HepG2 (cell line): ENCODE measurements around the gene NISCH. TPM values are rescaled to one million over a fixed set of nuclear protein-coding genes. Genes with fewer than 3 reads are reported as not detected.

Experiments
- CREM ChIP-seq, 2 experiments: sonication (generic) in 1 of 2; formaldehyde crosslinking in 1 of 2; IDR thresholded peaks; 2 replicates each; pipeline versions ENCODE4 v1.4.0 to v1.6.1; 2016 to 2020; ENCODE audit warnings: antibody characterized with exemption in 1 of 2, mild to moderate bottlenecking in 1 of 2, missing genetic modification reagents in 1 of 2
- HOXA5 ChIP-seq: sonication (generic); formaldehyde crosslinking; IDR thresholded peaks from 2 replicates; pipeline ENCODE4 v1.4.0; 2020; ENCODE audit warnings: missing genetic modification reagents
- MAFF ChIP-seq: IDR thresholded peaks from 2 replicates; pipeline ENCODE4 v1.6.1; 2011; ENCODE audit warnings: low read depth, low read length, improper control_type of control experiment
- MAZ ChIP-seq, 2 experiments: sonication (generic) in 1 of 2; formaldehyde crosslinking in 1 of 2; IDR thresholded peaks; 2 replicates each; pipeline versions ENCODE4 v1.5.0 to v1.6.1; 2012 to 2020; ENCODE audit warnings: low read depth in 2 of 2, mild to moderate bottlenecking in 2 of 2, borderline replicate concordance in 1 of 2, improper control_type of control experiment in 1 of 2, low read length in 1 of 2, missing genetic modification reagents in 1 of 2, moderate library complexity in 1 of 2
- PAXIP1 ChIP-seq: sonication (generic); formaldehyde crosslinking; conservative IDR thresholded peaks from 2 replicates; pipeline ENCODE4 v1.4.0; 2020; ENCODE audit warnings: mild to moderate bottlenecking, missing genetic modification reagents, moderate library complexity
- RERE ChIP-seq: IDR thresholded peaks from 2 replicates; pipeline ENCODE4 v1.6.1; 2016; ENCODE audit warnings: low read depth, missing genetic modification reagents, missing compliant biosample characterization
- SAP130 ChIP-seq: IDR thresholded peaks from 2 replicates; pipeline ENCODE4 v1.6.1; 2016; ENCODE audit warnings: low read depth
- SOX13 ChIP-seq, 3 experiments: fragments of 450-650 bp in 1 of 3; sonication (generic) in 1 of 3; formaldehyde crosslinking in 1 of 3; IDR thresholded peaks in 2 of 3; conservative IDR thresholded peaks in 1 of 3; 2 replicates each; pipeline versions ENCODE4 v1.5.0 to v1.6.1; 2016 to 2020; ENCODE audit warnings: antibody characterized with exemption in 1 of 3, mild to moderate bottlenecking in 1 of 3, missing compliant biosample characterization in 1 of 3, missing genetic modification reagents in 1 of 3, moderate library complexity in 1 of 3
- SYNCRIP ChIP-seq: fragments of 200-400 bp; formaldehyde crosslinking; IDR thresholded peaks from 2 replicates; pipeline ENCODE4 v1.6.1; 2018; ENCODE audit warnings: mild to moderate bottlenecking, low read depth, low read length; ENCODE audit not compliant: insufficient read depth
- TBL1XR1 ChIP-seq: fragments of 150-350 bp; IDR thresholded peaks from 2 replicates; pipeline ENCODE4 v1.6.1; 2014; ENCODE audit warnings: borderline replicate concordance, low read length; ENCODE audit not compliant: partially characterized antibody
- TBX3 ChIP-seq: fragments of 450-650 bp; IDR thresholded peaks from 2 replicates; pipeline ENCODE4 v1.6.1; 2017; ENCODE audit warnings: antibody characterized with exemption, mild to moderate bottlenecking, inconsistent platforms, borderline replicate concordance
- U2AF2 ChIP-seq: fragments of 200-400 bp; formaldehyde crosslinking; IDR thresholded peaks from 2 replicates; pipeline ENCODE4 v1.6.1; 2017; ENCODE audit warnings: low read depth, mild to moderate bottlenecking, low read length
- ZNF101 ChIP-seq: sonication (generic); formaldehyde crosslinking; IDR thresholded peaks from 2 replicates; pipeline ENCODE4 v1.4.0; 2020; ENCODE audit warnings: mild to moderate bottlenecking, low read depth, missing genetic modification reagents, borderline replicate concordance
- ZNF354B ChIP-seq: sonication (generic); formaldehyde crosslinking; IDR thresholded peaks from 2 replicates; pipeline ENCODE4 v1.8.0; 2022; ENCODE audit warnings: mild to moderate bottlenecking, missing genetic modification reagents
- ZNF572 ChIP-seq: sonication (generic); formaldehyde crosslinking; IDR thresholded peaks from 2 replicates; pipeline ENCODE4 v1.5.1; 2020; ENCODE audit warnings: mild to moderate bottlenecking, missing genetic modification reagents
- ZSCAN21 ChIP-seq: sonication (generic); formaldehyde crosslinking; IDR thresholded peaks from 2 replicates; pipeline ENCODE4 v1.8.0; 2022; ENCODE audit warnings: mild to moderate bottlenecking, missing genetic modification reagents, moderate library complexity, borderline replicate concordance
- ZSCAN29 ChIP-seq: sonication (generic); formaldehyde crosslinking; conservative IDR thresholded peaks from 2 replicates; pipeline ENCODE4 v1.4.0; 2020; ENCODE audit warnings: mild to moderate bottlenecking, missing genetic modification reagents
- polyA plus RNA-seq, 8 experiments: library from polyadenylated mRNA; depleted of rRNA in 3 of 8; stranded (reverse) in 7 of 8; unstranded in 1 of 8; fragments of >200 nt; fragmentation: Illumina TruSeq in 4 of 8; extraction: Trizol in 4 of 8; gene quantifications; 2 replicates each; pipeline versions ENCODE4 v1.2.1 to v1.2.3, GENCODE V29; 2011 to 2016; ENCODE audit warnings: low read depth in 4 of 8, missing spikeins in 1 of 8, mixed read lengths in 1 of 8; ENCODE audit not compliant: insufficient read depth in 1 of 8
- total RNA-seq, 5 experiments: library from RNA; depleted of rRNA; stranded (reverse); fragments of >200 nt; fragmentation: Illumina TruSeq; extraction: Trizol; gene quantifications; 2 replicates each; pipeline ENCODE4 v1.2.3, GENCODE V29; 2016; ENCODE audit warnings: low read depth in 1 of 5

NISCH gene
- total and polyA plus RNA-seq, 2 of the 13 experiments (the other 11 are each of a cell fraction or from before 2014, with no cell fraction given) = 27.0 to 47.6 TPM

GRCh38 chr3:52451237-52452083 is 3.9 kb upstream of the NISCH start (continued):
- TF ChIP-seq ZNF354B (CRISPR knock-in tag) (no peak), MAZ (IDR thresholded peaks at IDR 0.05; ENCODE audit: borderline replicate concordance, low read depth, low read length) (no peak), MAZ (CRISPR knock-in tag; IDR thresholded peaks at IDR 0.05; ENCODE audit: low read depth) (no peak), ZSCAN21 (CRISPR knock-in tag) (no peak), MAFF (no peak), RERE (CRISPR knock-in tag) (no peak), TBX3 (peak; percentile 28; the same call in 1 of the 2 replicates), TBL1XR1 (no peak), CREM (IDR thresholded peaks at IDR 0.05) (no peak), CREM (CRISPR knock-in tag; IDR thresholded peaks at IDR 0.05) (no peak), ZSCAN29 (CRISPR knock-in tag) (no peak), HOXA5 (CRISPR knock-in tag) (no peak), SAP130 (CRISPR knock-in tag) (peak; percentile 68), SYNCRIP (no peak), ZNF572 (CRISPR knock-in tag) (no peak), SOX13 (IDR thresholded peaks at IDR 0.05) (no peak), SOX13 (CRISPR knock-in tag; conservative IDR thresholded peaks at IDR 0.05 in 1 of 2, IDR thresholded peaks at IDR 0.05 in 1 of 2) (peak in 1 of 2 experiments; percentile 39; a peak in 1 of 4 replicates), PAXIP1 (peak; percentile 42; the same call in 1 of the 2 replicates), U2AF2 (no peak), ZNF101 (CRISPR knock-in tag) (no peak)
